Cardiac ventricle fibroblast (primary cell): Measurements from ENCODE around the gene PDSS1. TPM values are rescaled to one million over a fixed set of nuclear protein-coding genes. Genes with fewer than 3 reads are reported as not detected.

Source experiments
- total RNA-seq: library from RNA; depleted of rRNA; stranded (reverse); fragments of >200 nt; gene quantifications from 2 replicates; pipeline ENCODE4 v1.2.3, GENCODE V29; 2015

The PDSS1 gene, protein sequence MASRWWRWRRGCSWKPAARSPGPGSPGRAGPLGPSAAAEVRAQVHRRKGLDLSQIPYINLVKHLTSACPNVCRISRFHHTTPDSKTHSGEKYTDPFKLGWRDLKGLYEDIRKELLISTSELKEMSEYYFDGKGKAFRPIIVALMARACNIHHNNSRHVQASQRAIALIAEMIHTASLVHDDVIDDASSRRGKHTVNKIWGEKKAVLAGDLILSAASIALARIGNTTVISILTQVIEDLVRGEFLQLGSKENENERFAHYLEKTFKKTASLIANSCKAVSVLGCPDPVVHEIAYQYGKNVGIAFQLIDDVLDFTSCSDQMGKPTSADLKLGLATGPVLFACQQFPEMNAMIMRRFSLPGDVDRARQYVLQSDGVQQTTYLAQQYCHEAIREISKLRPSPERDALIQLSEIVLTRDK
- total RNA-seq = 2.0 and 2.6 TPM in 2 replicates

DNA sequence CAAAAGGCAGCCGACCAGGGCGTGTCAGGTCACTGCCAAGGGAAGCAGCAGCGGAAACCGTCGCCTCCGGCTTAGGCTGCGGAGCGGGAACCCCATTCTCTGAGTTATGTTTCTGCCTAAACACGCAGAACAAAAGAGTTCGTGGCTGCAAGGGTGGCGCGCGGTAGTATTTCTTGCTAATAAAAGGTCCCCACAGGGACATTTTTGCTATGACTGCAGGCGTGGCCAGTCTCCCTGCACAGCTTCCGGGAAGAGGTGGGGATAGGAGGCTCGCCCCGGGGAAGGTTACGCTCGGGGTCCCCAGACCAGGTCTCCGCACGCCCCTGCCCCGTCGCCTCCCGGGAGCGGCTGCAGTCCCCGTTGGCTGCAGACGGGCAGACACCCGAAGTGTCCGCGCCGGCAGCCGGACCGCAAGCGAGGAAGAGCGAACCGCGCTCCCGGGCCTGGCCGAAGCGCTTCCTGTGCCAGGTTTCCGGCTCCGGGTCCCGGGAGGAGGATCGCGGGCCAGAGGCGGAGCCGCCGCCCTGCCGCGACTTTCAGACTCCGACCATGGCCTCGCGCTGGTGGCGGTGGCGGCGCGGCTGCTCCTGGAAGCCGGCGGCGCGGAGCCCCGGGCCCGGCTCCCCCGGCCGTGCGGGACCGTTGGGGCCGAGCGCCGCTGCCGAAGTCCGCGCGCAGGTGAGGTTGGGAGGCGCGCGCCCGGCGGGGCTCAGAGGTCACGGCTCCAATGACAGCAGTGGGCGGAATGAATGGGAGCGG is at the start of gene PDSS1:
PDSS1 (plus strand) TSS at position 539 of the 759 bp plus-strand sequence; CDS start at position 550, 11 bp downstream.

Other genes with a start within 250 kb of the PDSS1 start
- 26.2 and 28.4 TPM in 2 replicates for gene ABI1, start 163.3 kb downstream of the PDSS1 start, total RNA-seq